Stimulated activated CD4-positive, alpha-beta T cell treated with anti-CD3 and anti-CD28 coated beads, Interleukin-15, amount 100 ng/mL, for 48 hours (primary cell): ENCODE results near the gene SPNS3.
A peak's percentile ranks its signal among the peaks of the same experiment; 100 is the strongest.

ENCODE experiments used
- DNase-seq, 2 donors: peaks; one replicate each; pipeline ENCODE4 v3.0.0-alpha.2; 2020; ENCODE audit warnings: low read depth in 2 of 2

Gene SPNS3

DNA sequence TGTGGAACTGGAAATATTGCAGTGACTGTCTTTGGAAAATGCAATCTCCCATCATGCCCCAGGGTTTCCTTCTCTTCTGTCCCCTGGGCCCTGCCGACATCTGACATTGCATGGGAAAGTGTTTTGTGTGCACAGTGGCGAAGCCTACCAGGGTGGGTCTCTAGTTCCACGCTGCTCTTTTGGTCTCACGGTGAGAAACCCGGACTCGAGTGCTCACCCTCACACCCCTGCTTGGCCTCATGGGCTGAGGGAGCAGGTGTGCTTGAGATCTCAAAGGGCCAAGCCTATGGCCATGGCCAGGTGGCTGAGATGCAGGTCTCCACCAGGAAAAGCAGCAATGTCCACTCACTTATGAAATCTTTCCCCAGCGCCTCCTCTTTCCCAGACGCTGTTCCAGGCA, 32.0 kb downstream of the SPNS3 start:
- DNase-seq: no peak

DNA sequence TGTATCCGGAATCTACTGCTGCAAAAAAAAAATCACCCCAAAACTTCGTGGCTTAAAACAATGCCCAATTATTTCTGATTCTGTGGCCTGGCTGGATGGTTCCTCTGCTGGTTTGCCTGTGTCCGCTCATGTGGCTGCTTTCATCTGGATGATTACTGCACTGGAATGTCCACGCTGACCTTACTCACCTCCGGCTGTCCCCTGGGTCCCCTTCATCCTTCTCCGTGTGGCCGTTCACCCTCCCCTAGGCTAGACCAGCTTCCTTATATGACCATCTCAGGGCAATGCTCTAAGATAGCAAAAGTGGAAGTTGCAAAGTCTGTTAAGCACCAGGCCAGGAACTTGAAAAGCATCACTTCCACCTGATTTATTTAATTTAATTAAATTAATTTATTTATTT, 33.5 kb downstream of the SPNS3 start:
- DNase-seq: no peak

DNA sequence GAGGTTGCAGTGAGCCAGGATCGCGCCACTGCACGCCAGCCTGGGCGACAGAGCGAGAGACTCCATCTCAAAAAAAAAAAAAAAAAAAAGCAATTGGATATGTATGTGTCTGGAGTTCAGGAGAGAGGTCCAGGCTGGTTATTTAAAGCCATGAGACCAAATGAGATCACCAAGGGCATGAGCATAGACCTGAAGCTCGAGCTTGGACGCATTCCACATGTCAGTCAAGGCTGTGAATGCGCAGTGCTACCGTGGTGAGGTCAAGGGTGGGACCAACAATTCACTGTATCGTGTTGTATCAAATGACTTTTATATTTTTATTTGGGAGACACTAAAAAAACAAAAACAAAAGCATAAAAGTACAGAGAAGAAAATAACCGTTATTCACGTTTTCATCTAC, 35.8 kb downstream of the SPNS3 start:
- no peak for DNase-seq

DNA sequence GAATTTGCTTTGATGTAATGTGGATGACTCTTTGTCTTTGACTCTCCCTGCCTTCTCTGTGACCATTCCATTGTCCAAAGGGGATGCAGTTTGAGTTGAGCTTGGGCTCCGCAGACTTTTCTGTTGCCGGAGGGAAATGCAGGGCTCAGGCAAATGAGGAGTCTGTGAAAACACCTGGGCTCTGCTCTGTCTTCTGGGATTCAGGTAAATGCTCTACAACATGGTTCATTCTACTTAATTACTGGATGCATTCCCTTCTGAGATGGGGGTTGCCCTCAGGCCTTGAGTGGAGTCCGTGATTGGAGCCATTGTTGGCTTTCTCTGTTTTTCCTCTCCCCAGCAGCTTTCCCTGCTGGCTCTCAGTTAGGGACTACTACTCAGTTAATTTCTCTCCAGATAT, 38.5 kb downstream of the SPNS3 start:
- DNase-seq: no peak

GRCh38 chr17:4474093-4474492, 40.4 kb downstream of the SPNS3 start:
- no peak for DNase-seq

GRCh38 chr17:4475001-4475400, 41.3 kb downstream of the SPNS3 start:
- no peak for DNase-seq

DNA sequence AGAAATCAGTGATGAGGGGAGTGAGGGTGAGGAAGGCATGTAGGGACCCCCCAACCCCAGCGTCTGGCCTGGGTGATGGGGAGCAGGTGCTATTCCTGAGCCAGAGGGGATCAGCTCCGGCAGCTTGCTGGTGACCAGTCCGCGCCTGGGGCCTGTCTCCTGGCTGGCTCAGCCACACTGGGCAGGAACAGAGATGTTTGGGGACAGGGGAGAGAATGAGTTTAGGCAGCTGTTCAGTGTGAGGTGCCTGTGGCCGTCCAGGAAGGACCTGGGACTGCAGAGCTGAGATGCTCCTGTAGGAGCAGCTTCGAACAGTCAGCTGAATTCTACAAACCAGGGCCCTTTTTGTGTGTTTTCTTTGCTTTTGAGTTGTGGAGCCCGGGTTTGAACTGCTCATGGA, 41.7 kb downstream of the SPNS3 start:
- DNase-seq: no peak

DNA sequence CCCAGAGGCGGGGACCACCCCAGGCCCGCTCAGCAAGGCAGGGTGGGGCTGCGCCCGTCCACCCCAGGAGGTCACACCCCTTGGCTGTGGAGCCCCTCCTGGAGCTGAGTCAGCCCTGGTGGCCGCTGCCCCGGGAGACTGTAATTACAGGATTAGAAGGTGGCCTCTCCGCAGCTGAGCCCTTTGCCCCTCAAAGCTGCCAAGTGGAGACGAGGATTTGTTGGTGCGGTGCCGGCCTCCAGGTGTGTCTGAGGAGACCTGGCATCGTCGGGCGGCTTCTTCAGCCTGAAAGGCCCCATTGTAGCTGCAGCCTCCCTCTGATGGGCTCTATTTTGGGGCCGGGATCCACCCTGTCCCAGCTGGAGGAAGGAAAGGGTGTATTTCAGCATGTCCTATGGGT, 42.3 kb downstream of the SPNS3 start:
- no peak for DNase-seq

DNA sequence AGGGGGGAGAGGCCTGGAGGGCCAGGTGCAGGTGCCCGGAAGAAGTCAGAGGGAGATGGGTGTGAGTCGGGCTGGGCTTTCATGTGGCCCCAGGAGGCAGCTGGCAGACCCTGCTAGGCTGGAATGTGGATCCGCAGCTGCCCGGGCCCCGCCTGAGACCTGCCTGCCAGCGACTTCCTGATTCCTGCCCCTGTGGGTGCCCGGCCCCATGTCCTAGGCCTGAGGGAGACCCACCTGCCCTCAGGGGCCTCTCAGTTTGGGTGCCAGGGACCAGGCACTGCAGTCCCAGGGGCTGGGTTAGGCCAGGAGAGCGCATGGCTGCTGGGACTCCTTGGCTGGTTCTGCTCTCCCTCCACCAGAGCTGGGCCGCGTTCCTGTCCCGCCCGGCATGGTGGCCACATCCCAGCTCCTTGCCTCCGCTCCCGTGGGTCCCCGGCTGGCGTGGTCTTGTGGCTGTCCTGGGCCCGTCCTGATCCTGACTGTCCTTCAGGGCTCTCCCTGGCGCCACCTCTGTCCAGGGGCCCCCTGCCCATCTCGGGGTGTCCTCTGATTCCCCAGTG, 42.9 kb downstream of the SPNS3 start:
- DNase-seq: no peak

DNA sequence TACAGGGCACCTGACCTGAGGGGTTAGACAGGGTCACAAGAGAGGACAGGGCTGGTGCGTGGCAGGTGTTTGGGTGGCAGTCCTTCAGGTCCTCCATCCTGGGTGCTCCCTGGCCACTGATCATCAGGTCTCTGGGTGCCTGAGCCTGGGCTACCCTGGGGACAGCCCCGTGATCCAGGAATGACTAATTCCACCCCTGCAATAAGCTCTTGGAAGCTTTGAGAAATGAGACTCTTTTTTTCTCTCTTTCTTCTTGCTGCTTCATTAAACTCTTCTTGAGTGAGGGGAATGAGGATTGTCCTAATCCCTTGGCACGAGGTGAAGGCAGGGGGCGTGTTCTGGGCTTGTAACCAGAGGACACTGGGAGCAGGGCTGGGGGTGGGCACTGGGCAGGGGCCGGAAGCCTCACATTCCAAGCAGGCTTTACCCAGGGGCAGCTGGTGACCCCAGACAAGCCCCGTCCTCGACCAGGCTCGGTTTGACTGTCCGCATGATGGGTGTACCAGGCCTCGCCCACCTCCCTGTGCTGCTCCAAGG, 43.6 kb downstream of the SPNS3 start:
- no peak for DNase-seq

GRCh38 chr17:4478318-4478830, 44.6 kb downstream of the SPNS3 start:
- no peak for DNase-seq

GRCh38 chr17:4479340-4479981, 45.7 kb downstream of the SPNS3 start:
- DNase-seq: no peak

- DNase-seq: no peak
These were observed 46.4 kb downstream of the SPNS3 start for GRCh38 chr17:4479982-4480751.

DNA sequence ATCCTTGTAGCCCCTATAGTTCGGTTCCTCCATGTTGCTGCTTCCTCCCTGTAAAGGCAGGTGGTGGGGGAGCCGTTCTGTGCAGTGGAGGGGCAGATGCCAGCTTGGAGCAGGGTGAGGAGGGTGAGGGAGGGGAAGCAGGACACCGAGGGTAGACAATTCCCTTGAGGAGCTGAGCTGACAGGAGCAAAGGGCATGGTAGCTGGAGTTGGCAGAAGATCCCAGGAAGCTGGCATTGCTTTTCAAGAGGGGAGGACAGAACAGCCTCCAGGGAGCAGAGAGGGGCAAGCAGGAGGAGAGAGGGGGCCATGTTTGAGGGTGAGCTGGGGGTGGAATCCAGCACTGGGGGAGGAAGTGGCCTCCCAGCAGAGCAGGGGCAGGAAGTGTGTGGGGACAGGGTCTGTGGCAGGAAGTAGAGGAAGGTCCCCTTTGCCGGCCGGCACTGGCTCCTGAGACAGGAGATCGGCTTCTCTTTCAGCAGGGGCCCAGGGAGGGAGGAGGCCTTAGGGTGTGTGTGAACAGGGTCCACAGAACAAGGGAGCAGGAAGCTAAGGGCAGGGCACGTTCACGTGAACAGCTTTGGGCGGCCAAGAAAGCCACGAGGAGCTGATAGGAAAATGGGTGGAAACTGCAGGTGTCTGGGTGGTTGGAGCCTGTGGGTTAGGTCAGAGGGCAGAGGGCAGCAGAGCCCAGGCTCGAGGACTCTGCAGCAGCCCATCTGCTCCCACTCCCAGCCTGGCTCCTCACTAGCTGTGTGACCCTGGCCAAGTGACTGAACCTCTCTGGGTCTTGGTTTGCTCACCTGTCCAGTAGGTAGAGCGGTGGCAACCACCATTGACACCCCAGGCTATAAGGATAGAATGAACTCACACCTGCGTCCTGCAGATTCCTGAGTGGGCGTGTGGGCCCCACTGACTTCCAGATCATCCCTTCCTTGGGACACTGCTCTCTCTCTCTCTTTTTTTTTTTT, 47.5 kb downstream of the SPNS3 start:
- no peak for DNase-seq

- DNase-seq: no peak
These were observed 48.7 kb downstream of the SPNS3 start for GRCh38 chr17:4482338-4483011.

DNA sequence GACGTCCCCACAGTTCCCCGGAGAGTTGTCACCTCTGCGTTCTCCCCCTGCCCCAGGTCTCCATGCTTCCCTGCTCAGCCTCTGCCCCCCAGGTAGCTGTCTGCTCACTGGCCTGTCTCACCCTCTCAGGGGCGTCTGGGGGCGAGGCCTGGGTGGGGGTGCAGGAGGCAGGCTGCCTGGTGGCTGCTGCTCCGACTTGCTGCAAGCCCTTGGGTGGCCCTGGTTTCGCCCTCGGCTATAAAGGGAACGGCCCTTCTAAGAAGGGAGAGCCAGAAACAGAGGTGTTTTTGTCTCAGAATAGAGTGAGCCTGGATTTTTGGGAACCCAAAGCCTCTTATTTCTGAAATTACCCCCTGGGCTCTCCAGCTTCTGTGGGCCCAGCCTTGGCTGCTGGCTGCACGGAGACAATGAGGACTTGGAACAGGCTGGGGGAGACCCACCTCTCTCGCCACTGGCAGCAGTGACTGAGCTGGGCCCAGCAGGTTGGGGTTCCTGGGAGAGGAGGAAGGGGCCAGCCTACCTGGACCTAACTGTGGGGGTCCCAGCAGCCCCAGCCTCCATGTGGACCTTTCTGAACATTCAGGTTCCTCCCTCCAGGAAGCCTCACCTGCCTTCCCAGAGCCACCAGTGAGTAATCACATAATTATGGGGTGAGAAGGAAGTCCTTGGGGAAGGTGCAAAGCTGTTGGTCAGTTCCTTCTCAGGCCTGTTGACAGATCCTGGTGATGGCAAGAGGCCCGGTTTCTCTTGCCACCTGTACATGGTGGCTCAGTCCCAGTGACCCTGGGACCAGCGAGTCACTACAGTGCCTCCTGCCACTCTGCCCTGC, 49.5 kb downstream of the SPNS3 start:
- no peak for DNase-seq

DNA sequence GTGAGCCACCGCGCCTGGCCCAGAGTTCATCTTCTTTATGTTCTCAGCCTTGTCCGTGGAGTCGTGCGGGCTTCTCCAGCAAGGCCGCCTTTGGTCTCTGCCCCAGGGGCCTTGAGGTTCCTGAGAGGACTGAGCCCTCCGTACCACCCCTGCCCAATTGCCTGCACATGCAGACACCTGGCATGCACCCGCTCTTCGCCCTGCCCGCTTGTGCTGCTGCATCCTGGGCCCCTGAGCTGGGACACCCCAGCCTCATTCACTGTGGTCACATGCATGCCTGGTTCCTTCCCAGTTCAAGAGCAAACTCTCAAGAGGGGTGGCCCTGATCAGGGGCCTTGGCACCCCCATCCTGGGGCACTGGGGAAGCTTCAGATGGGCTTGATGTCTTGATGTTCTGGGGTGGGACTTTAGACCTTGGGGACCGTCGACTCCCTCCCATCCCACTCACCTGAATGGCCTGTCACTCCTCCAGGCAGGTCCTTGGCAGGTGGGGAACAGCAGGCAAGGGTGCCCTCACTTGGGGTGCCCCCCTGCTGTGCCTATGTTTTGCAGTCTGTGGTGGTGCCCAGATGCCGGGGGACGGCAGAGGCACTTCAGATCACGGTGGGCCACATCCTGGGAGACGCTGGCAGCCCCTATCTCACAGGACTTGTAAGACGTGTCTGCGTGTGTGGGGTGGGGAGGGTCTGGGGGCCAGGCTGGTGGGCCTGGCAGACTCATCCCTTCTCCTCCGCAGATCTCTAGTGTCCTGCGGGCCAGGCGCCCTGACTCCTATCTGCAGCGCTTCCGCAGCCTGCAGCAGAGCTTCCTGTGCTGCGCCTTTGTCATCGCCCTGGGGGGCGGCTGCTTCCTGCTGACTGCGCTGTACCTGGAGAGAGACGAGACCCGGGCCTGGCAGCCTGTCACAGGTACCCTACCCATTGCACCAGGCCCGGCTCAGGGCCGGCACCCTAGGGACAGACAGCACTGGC, 52.2 kb downstream of the SPNS3 start:
- peak in 1 of 2 donors; percentile 47 for DNase-seq

- DNase-seq: no peak
These were observed 53.6 kb downstream of the SPNS3 start for GRCh38 chr17:4487296-4487695.
